GM10266 (cell line): ENCODE measurements around the gene NRP1.
"Not testable (repeated sequence)": the region's sequence is repeated elsewhere in the genome, so short reads cannot be mapped to it uniquely, and the experiment has no call there.

ENCODE experiments used
- DNase-seq: peaks from one replicate; pipeline ENCODE4 v3.0.0; 2012; ENCODE audit errors: extremely low spot score
- TF ChIP-seq, protein P1 (sequence below): IDR thresholded peaks from 2 replicates; pipeline ENCODE4 v1.5.1; 2012; ENCODE audit warnings: mild to moderate bottlenecking, low read depth; ENCODE audit not compliant: control insufficient read depth, insufficient read depth; ENCODE audit errors: missing control alignments

NRP1 gene

DNA sequence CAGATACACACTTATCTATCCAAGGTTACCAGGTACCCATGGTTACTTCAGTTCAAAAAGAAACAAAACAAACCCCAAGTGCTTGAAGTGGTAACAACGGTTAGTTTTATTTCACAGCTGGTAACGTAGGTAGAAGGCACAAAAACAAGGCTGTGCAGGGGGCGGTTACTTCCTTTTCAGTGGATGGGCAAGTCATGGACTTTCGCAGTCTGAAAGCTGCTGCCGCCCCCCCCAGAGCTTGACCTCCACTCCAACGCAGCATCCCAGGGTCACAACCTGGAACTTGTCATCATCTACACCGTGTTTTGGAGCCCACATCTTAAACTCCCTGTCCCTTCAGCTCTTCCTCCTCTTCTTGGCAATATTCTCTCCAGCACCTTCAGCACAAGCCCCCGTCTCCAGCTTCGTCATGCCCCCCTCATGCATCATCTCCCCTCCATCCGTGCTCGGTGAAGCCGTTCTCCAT lies 195.3 kb downstream of the NRP1 start:
- DNase-seq, result no peak
- TF ChIP-seq, protein P1, sequence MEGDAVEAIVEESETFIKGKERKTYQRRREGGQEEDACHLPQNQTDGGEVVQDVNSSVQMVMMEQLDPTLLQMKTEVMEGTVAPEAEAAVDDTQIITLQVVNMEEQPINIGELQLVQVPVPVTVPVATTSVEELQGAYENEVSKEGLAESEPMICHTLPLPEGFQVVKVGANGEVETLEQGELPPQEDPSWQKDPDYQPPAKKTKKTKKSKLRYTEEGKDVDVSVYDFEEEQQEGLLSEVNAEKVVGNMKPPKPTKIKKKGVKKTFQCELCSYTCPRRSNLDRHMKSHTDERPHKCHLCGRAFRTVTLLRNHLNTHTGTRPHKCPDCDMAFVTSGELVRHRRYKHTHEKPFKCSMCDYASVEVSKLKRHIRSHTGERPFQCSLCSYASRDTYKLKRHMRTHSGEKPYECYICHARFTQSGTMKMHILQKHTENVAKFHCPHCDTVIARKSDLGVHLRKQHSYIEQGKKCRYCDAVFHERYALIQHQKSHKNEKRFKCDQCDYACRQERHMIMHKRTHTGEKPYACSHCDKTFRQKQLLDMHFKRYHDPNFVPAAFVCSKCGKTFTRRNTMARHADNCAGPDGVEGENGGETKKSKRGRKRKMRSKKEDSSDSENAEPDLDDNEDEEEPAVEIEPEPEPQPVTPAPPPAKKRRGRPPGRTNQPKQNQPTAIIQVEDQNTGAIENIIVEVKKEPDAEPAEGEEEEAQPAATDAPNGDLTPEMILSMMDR, result no peak

DNA sequence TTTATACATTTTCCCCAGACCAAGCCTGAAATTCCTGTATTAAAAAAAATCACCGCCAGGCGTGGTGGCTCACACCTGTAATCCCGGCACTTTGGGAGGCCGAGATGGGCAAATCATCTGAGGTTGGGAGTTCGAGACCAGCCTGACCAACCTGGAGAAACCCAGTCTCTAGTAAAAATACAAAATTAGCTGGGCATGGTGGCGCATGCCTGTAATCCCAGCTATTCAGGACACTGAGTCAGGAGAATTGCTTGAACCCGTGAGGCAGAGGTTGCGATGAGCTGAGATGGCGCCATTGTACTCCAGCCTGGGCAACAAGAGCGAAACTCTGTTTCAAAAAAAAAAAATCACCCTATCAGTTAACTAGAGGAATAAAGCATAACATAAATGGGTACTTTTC lies 195.8 kb downstream of the NRP1 start:
- DNase-seq, result not testable (repeated sequence)

DNA sequence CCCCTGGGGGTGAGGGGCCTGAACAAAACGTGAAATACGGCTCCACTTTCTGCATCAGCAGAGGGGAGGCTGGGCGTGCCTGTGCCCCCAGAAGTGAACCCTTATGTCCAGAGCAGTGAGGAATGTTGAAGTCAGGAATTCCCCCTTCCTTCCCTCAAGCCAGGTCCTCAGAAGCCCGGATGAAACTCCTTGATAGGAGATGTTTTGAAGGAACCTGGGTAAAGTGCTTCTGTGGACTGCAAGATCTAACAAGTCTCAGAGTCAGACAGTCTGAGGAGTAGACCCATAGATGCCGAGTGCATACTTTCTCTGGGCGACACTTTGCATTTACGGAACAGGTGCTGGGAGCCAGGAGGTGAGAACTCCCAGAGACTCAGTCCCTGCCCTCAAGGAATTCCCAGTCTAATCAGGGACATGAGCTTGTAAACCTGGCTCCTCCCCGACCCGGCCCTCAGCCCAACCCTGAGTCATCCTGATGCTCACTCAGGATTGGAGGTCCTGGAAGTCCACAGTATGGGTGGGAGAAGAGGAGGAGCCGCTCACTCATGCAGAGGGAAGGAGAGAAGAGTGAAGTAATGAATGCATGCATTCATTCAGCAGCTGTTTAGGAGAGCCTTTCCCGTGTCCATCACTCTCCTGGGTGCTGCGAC lies 197.0 kb downstream of the NRP1 start:
- TF ChIP-seq, protein P1, result no peak
- DNase-seq, result no peak

DNA sequence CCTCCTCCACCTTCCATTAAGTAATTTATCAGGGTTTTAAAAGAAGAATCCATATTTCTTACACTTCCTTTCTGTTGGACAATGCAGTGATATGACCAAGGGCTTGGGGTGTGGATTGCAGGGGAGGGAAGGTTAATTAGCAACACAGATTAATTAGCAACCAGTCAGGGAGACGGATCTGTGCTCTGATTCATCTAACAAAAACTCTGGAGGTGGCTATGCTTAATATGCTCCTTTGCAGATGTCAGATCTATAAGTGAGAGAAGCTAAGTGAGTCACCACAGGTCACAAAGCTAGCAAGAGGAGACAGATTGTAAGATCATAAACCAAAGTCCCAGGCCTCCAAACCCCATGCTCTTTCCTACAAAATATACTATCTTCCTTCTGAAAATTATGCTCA lies 197.7 kb downstream of the NRP1 start:
- TF ChIP-seq, protein P1, result no peak
- no peak for DNase-seq

DNA sequence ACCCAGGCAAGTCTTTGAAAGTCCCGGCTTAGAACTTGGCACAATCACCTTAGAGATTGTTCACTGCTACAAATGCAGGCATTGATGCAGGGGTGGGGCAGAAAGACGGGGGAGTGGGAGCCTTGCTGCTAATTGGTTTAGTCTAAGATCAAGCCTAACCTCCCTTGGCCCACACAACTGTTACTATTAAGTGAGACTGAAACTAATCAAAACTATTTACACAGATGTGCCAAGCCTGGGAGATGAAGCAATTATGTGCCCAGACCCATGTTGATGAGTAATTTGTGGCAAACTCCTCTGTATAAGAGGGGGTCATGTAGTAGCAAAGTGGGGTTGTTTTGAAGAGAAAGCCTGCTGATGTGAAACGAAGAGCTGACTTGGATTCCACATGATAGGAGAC lies 198.2 kb downstream of the NRP1 start:
- TF ChIP-seq, protein P1, result no peak
- no peak for DNase-seq

DNA sequence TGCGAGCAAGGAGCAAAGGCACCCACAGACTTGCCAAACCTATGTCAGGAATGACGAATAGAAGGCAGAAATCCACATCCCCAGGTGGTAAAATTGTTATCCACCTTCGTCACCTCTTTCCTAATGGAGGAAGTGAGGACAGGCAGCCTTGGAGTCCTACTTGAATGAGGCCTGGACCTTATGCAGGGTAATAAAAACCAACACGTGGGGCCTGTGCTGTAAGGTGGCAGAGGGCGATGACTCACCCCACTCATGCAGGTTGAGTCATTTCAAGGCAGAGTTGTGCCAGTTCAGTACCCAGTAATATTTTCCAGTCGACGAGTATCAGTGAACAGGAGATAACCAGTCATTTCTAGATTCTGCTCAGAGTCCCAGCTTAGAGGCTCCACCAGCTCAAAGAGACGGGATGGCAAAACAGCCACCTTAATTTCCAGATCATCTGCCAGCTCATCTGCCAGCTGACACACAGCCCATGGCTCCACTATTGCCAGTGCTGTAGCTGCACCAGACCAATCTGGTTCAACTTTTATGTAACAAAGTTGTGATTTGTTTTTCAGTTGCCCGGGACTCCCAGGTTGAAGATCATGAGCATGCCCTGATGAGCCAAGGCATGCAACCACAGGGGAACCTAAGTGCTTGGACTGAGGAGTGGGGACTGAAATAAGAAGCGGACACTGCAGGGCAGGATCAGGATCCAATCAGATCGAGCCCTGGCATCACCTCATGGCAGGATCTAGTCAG lies 200.3 kb downstream of the NRP1 start:
- DNase-seq, result no peak
- TF ChIP-seq, protein P1, result no peak

DNA sequence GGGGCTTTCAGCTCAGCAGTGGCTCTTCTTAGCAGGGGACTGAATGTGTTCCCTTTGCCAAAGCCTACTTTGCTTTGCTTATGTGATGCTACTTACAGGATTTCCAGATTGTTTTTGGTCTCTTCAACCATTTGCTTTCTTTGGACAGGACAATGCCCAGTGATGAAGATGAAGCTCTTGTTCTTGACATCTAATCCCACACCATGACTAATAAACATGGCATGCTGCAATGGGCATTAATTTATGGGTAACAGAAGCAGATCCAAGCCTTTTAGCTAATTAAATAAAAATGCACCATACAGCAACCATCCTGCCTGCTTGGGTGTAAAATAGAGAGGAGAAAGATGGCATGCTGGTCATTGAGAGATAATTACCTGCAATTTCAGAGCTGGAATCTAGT lies 200.9 kb downstream of the NRP1 start:
- TF ChIP-seq, protein P1, result no peak
- DNase-seq, result no peak
